IPS-18a (cell line): ENCODE results near the gene CD163L1.

Experiments used
- H3K27ac ChIP-seq: one replicate; pipeline ENCODE4 v1.5.1; 2013; ENCODE audit warnings: low read length
- H3K27me3 ChIP-seq: one replicate; pipeline ENCODE4 v1.6.1; 2013; ENCODE audit warnings: mild to moderate bottlenecking, low read length; ENCODE audit not compliant: control insufficient read depth, insufficient read depth
- H3K36me3 ChIP-seq: one replicate; pipeline ENCODE4 v1.6.1; 2013; ENCODE audit warnings: low read depth, low read length; ENCODE audit not compliant: control insufficient read depth
- H3K4me1 ChIP-seq: one replicate; pipeline ENCODE4 v1.6.1; 2013; ENCODE audit warnings: low read depth, low read length; ENCODE audit not compliant: control insufficient read depth
- H3K4me3 ChIP-seq: one replicate; pipeline ENCODE4 v1.5.1; 2013; ENCODE audit warnings: low read length
- H3K9ac ChIP-seq: one replicate; pipeline ENCODE4 v1.6.1; 2013; ENCODE audit warnings: mild to moderate bottlenecking, low read length, moderate library complexity
- H3K9me3 ChIP-seq: one replicate; pipeline ENCODE4 v1.6.1; 2013; ENCODE audit warnings: low read depth, low read length; ENCODE audit not compliant: control insufficient read depth

Gene CD163L1

GRCh38 chr12:7444076-7444475 is at the start of gene CD163L1:
CD163L1 (minus strand) TSS chr12:7444153; CDS start chr12:7444127, 26 bp downstream.
- no peaks in the 10 kb centered on the region for H3K4me1 ChIP-seq
- H3K9me3 ChIP-seq = no peaks in the 10 kb centered on the region
- no peak within 1 kb of the TSS for H3K9ac ChIP-seq
- no peaks in the 10 kb centered on the region for H3K36me3 ChIP-seq
- no peak within 1 kb of the TSS for H3K27ac ChIP-seq
- no peaks in the 10 kb centered on the region for H3K27me3 ChIP-seq
- H3K4me3 ChIP-seq = no peak within 1 kb of the TSS

GRCh38 chr12:7493006-7493405 is 49.1 kb upstream of the CD163L1 start:
- Histone ChIP-seq H3K9ac (no peak overlapping the region), H3K36me3 (no peaks in the 10 kb centered on the region), H3K27ac (no peak overlapping the region), H3K9me3 (no peaks in the 10 kb centered on the region), H3K27me3 (no peaks in the 10 kb centered on the region), H3K4me3 (no peak overlapping the region), H3K4me1 (peaks cover 7% of the 10 kb centered on the region)

DNA sequence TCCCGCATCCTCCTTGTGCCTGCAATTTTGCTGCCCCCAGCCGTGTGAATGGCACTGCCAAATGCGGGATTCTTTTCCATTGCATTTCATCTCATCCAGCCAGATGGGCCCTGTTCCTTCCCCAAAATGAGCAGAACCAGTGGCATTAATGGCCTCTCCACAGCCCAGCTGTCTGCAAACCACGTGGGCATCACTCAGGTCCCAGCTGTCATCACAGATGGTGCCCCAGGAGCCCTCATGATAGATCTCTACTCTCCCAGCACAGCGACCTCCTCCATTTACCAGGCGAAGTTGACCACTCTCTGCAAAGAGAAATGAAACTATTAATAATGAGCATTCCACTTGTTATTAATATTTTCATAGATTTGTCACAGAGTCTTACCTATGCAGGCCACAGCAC is 42.6 kb upstream of the CD163L1 start:
- Histone ChIP-seq H3K9ac (no peak overlapping the region), H3K4me3 (no peak overlapping the region), H3K36me3 (no peaks in the 10 kb centered on the region), H3K27me3 (no peaks in the 10 kb centered on the region), H3K9me3 (no peaks in the 10 kb centered on the region), H3K27ac (no peak overlapping the region), H3K4me1 (no peaks in the 10 kb centered on the region)

- Histone ChIP-seq H3K4me1 (no peaks in the 10 kb centered on the region), H3K9ac (no peak overlapping the region), H3K9me3 (no peaks in the 10 kb centered on the region), H3K27ac (no peak overlapping the region), H3K27me3 (no peaks in the 10 kb centered on the region), H3K36me3 (no peaks in the 10 kb centered on the region), H3K4me3 (no peak overlapping the region)
These were observed 41.1 kb upstream of the CD163L1 start for GRCh38 chr12:7485095-7485494.

DNA sequence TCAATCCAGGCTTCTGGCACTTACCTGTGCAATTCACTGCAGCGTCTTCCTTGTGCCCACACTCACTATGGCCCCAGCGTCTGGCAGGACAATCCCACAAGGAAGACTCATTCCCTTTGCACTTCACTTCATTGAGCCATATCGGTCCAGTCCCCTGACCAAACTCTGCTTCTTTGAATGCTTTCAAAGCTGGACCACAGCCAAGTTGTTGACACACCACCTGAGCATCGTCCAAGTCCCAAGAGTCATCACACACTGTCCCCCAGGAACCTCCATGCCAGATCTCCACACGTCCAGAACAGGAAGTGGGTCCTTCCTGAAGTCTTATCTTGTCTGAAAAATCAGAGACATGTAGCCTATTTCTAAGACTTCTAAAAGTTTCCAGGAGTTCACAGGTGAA is 39.4 kb upstream of the CD163L1 start:
- H3K4me3 ChIP-seq = no peak overlapping the region
- H3K4me1 ChIP-seq = no peaks in the 10 kb centered on the region
- H3K36me3 ChIP-seq = no peaks in the 10 kb centered on the region
- H3K27me3 ChIP-seq = no peaks in the 10 kb centered on the region
- H3K9me3 ChIP-seq = no peaks in the 10 kb centered on the region
- no peak overlapping the region for H3K9ac ChIP-seq
- H3K27ac ChIP-seq = no peak overlapping the region

DNA sequence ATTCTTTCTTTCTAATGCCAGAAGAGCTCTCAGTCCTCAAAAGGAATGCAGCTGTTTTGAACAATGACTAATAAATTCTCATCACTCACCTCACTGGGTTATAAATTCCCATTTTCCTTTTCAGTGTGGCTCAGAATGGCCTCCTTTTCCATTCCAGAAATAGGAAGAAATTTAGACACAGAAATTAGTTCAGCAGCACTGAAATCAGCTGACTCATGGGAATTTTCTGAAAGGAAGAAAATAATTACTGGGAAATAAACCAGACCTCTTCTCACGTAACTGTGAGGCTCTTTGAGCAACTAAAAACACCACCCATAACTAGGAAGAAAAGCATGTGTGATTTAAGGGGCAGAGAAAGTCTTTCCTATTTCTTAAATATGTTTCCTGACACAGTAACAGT is 35.8 kb upstream of the CD163L1 start:
- Histone ChIP-seq H3K9ac (no peak overlapping the region), H3K9me3 (no peaks in the 10 kb centered on the region), H3K4me1 (no peaks in the 10 kb centered on the region), H3K27ac (no peak overlapping the region), H3K36me3 (no peaks in the 10 kb centered on the region), H3K27me3 (no peaks in the 10 kb centered on the region), H3K4me3 (no peak overlapping the region)

DNA sequence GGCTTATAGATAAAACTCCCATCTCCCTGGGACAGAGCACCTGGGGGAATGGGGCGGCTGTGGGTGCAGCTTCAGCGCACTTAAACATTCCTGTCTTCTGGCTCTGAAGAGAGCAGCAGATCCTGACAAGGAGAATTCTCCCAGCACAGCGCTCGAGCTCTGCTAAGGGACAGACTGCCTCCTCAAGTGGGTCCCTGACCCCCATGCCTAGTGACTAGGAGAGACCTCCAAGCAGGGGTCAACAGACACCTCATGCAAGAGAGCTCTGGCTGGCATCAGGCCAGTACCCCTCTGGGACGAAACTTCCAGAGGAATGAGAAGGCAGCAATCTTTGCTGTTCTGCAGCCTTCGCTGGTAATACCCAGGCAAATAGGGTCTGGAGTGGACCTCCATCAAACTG is 28.1 kb upstream of the CD163L1 start:
- no peak overlapping the region for H3K9ac ChIP-seq
- H3K27me3 ChIP-seq = no peaks in the 10 kb centered on the region
- H3K4me1 ChIP-seq = no peaks in the 10 kb centered on the region
- no peak overlapping the region for H3K4me3 ChIP-seq
- H3K27ac ChIP-seq = no peak overlapping the region
- H3K36me3 ChIP-seq = no peaks in the 10 kb centered on the region
- H3K9me3 ChIP-seq = no peaks in the 10 kb centered on the region

DNA sequence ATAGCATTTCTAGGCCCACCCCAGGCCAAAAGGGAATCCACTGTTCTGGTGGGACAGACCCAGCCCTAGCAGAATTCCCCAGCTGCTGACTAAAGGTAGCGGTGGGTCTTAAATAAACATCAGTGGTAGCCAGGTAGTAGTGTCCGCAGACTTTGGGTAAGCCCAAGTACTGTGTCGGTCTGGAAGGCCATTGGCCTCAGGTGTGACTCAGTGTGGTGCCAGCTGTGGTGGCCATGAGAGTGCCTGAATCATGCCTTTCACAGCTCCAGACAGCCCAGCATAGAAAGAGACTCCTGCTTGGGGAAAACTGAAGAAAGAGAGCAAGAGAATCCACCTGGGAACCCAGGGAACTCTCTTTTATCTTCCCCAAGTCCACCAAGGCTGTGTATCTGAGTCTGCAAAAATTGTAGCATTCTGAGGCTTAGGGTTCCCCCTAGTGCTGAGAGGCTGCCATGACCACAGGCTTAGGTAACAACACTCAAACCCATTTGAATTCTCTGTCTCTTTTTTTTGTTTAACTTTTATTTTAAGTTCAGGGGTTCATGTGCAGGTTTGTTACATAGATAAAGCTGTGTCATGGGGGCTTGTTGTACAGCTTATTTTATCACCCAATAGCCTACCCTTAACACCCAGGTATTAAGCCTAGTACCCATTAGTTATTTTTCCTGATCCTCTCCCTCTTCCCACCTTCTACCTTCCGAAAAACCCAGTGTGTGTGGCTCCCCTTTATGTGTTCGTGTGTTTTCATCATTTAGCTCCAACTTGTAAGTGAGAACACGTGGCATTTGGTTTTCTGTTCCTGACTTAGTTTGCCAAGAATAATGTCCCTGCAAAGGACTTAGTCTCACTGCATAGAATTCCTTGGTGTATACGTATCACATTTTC is 16.7 kb upstream of the CD163L1 start:
- Histone ChIP-seq H3K9ac (no peak overlapping the region), H3K4me1 (no peaks in the 10 kb centered on the region), H3K27ac (no peak overlapping the region), H3K9me3 (no peaks in the 10 kb centered on the region), H3K27me3 (no peaks in the 10 kb centered on the region), H3K4me3 (no peak overlapping the region), H3K36me3 (no peaks in the 10 kb centered on the region)

DNA sequence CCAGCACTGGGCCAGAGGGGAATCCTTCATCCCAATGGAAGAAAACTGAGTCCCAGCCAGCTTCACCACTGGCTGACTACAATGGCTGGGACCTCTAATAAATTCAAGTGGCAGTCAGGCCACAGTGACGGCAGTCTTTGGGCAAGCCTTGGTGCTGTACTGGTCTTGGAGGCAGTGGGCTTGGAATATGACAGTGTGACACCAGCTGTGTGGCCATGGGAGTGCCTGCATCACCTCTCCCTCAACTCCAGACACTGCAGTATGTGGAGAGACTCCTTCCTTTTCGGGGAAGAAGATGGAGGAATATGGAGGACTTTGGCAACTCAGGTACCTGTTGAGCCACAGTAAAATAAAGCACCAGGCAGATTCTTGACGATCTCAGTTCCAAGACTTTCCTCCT is 16.0 kb upstream of the CD163L1 start:
- H3K27ac ChIP-seq = no peak overlapping the region
- H3K27me3 ChIP-seq = no peaks in the 10 kb centered on the region
- H3K9ac ChIP-seq = no peak overlapping the region
- no peaks in the 10 kb centered on the region for H3K4me1 ChIP-seq
- H3K9me3 ChIP-seq = no peaks in the 10 kb centered on the region
- no peaks in the 10 kb centered on the region for H3K36me3 ChIP-seq
- no peak overlapping the region for H3K4me3 ChIP-seq

DNA sequence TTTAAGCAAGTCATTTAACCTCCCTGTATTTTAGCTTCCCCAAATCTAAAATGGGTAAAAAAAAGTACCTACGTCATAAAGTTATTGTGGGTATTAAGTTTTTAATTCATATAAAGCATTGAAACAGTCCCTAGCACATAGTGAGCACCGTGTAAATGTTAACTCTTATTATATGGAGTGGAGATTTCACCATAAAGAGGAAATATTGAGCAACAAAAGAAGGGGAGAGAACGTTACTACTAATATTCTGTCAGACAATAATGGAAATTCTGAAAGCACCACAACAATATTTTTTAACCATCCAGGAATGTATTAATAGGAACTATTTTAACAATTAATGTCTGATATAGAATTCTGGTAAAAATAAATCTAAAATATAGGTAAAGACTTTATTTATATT is 7.8 kb upstream of the CD163L1 start:
- H3K27me3 ChIP-seq = no peaks in the 10 kb centered on the region
- H3K4me3 ChIP-seq = no peak overlapping the region
- H3K27ac ChIP-seq = no peak overlapping the region
- H3K36me3 ChIP-seq = no peaks in the 10 kb centered on the region
- no peaks in the 10 kb centered on the region for H3K4me1 ChIP-seq
- H3K9me3 ChIP-seq = no peaks in the 10 kb centered on the region
- H3K9ac ChIP-seq = no peak overlapping the region

DNA sequence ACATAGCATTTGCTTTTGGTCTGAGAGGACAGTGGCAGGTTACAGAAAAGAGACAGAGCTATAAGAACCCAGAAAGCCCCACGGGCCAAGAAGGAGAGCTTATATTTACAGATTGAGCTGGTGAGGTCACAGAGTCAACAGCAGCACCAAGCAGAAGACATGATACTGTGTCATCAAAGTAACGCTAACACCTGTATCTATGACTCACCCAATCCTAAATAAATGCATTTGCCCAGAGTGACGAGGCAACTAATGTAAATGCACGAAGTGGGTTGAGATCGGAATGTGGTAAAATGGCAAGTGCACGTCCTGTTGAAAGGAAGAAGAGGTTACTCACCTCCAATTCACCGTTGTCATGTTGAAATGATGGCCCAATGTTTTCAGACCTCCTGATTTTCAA is 6.7 kb upstream of the CD163L1 start:
- Histone ChIP-seq H3K4me1 (no peaks in the 10 kb centered on the region), H3K27ac (no peak overlapping the region), H3K9ac (no peak overlapping the region), H3K9me3 (no peaks in the 10 kb centered on the region), H3K36me3 (no peaks in the 10 kb centered on the region), H3K4me3 (no peak overlapping the region), H3K27me3 (no peaks in the 10 kb centered on the region)

DNA sequence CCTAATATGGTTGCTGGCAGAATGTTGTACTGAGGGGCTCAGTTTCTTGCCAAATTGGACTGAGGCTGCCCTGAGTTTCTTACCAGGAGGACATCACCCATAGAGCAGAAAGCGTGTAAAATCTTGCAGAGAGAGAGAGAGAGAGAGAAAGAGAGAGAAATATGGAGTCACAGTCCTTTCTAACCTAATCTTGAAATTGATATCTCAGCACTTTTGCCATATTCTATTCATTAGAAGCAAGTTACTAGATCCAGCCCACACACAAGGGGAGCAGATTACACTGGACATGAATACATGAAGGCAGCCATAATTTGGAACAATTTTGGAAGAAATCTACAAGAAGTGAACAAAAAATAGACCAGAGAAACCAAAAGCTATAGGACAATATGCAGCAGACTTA is 4.1 kb upstream of the CD163L1 start:
- no peaks in the 10 kb centered on the region for H3K36me3 ChIP-seq
- no peaks in the 10 kb centered on the region for H3K9me3 ChIP-seq
- no peaks in the 10 kb centered on the region for H3K27me3 ChIP-seq
- no peak overlapping the region for H3K4me3 ChIP-seq
- no peak overlapping the region for H3K27ac ChIP-seq
- no peaks in the 10 kb centered on the region for H3K4me1 ChIP-seq
- H3K9ac ChIP-seq = no peak overlapping the region
